ENCODE results near the gene CCDC102B.

Gene CCDC102B

GRCh38 chr18:69102959-69103358, 305.1 kb downstream of the CCDC102B start:
- no peak for DNase-seq

Measured in suppressor macrophage treated with lipopolysaccharide for 4 hours (primary cell).